RPMI7951 (cell line): ENCODE measurements around the gene TAB3. TPM values are rescaled to one million over a fixed set of nuclear protein-coding genes. Genes with fewer than 3 reads are reported as not detected.

ENCODE experiments used
- total RNA-seq: library from RNA; depleted of rRNA; stranded (reverse); fragments of >200 nt; shearing (Covaris generic); gene quantifications from 2 replicates; pipeline ENCODE4 v1.2.3, GENCODE V29; 2014; rRNA removed

Gene TAB3
- total RNA-seq, 1 experiment from 2014 or later, result 13.6 TPM

Other genes with a start within 250 kb of the TAB3 start
- 6.6 and 7.2 TPM in 2 replicates for gene GK, start 235.8 kb downstream of the TAB3 start, total RNA-seq
- not detected in 2 replicates for gene FTHL17, start 182.8 kb upstream of the TAB3 start, total RNA-seq